22Rv1 (cell line): ENCODE results near the gene NDFIP2.

ENCODE experiments used
- CTCF ChIP-seq: fragments of 450-650 bp; IDR thresholded peaks from 2 replicates; pipeline ENCODE4 v1.5.1; 2017; ENCODE audit warnings: mild to moderate bottlenecking
- ZFX ChIP-seq: fragments of 450-650 bp; IDR thresholded peaks from 2 replicates; pipeline ENCODE4 v1.6.1; 2017; ENCODE audit warnings: antibody characterized with exemption, borderline replicate concordance

DNA sequence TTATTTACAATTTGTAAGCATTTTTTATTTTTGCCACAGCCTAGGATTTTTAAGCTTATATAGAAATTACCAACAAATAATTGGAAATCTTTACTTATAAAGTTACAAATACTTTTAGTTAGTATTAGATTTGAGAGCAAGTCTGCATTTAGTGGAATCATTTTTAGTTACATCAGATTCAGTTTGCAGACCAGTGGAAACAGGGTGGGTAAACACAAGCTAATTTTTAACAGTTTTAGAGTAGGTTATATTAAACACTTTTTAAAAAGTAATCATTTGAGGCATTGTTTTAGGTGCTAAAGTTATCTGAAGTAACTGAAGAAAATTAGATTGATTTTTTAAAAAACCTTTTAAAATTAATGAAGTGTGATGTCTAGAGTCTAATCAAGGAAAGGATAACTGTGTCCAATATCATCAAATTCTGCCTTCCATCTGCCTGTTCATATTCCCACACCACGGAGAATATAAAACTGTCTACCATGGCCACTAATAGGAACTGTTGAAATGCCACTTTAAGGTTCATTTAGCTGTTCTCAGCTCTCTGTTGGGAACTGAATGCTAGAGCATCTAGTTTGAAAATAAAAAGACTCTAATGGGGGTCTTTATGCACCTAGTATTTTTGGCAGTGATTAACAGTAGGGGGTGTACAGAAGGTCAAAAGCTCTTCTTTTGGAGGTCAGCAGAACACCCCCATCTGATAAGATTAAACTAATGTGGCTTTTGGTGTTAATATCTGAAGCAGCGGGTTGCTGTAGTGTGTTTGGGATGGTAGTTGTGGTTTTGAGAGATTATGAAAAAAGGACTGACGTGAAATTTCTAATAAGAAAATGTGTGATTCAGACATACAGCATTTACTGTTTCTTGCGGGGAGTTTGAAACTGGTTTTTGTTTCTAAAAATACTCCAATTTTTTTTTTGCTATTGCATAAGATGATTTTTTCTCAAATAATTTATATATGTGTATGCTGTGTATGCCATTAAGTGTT, 66.5 kb downstream of the NDFIP2 start:
- TF ChIP-seq CTCF (no peak), ZFX (no peak)
